Natural killer cell treated with Interleukin-12 subunit alpha and Interleukin-12 subunit beta and Interleukin-15 and Interleukin-18, amount 100 ng/mL, for 72 hours (primary cell): ENCODE results near the gene GALC. TPM values are rescaled to one million over a fixed set of nuclear protein-coding genes. Genes with fewer than 3 reads are reported as not detected.

Source experiments
- total RNA-seq, 2 donors: library from RNA; stranded (reverse); gene quantifications; one replicate each; pipeline ENCODE4 v1.2.3, GENCODE V29; 2022

The GALC gene
- total RNA-seq, 2 donors from 2014 or later = 25.1 to 27.0 TPM

Other genes with a start within 250 kb of the GALC start
- 10 to 100 TPM; 20.4 to 35.0 TPM for gene GPR65, start 12.0 kb upstream of the GALC start, total RNA-seq